HepG2 (cell line): ENCODE data around the gene ABHD3. TPM values are rescaled to one million over a fixed set of nuclear protein-coding genes. Genes with fewer than 3 reads are reported as not detected.

Experiments
- ATF7-NPFF ChIP-seq: sonication (generic); formaldehyde crosslinking; IDR thresholded peaks from 2 replicates; pipeline ENCODE4 v1.8.1; 2023; ENCODE audit warnings: mild to moderate bottlenecking, low read depth, missing genetic modification reagents, moderate library complexity
- CCDC6 ChIP-seq: sonication (generic); formaldehyde crosslinking; IDR thresholded peaks from 2 replicates; pipeline ENCODE4 v1.8.1; 2022; ENCODE audit warnings: mild to moderate bottlenecking, missing genetic modification reagents, moderate library complexity
- DPF2 ChIP-seq: sonication (generic); formaldehyde crosslinking; IDR thresholded peaks from 2 replicates; pipeline ENCODE4 v1.4.0; 2020; ENCODE audit warnings: mild to moderate bottlenecking, low read depth, missing genetic modification reagents, borderline replicate concordance
- EEA1 ChIP-seq: sonication (generic); formaldehyde crosslinking; IDR thresholded peaks from 2 replicates; pipeline ENCODE4 v1.5.1; 2020; ENCODE audit warnings: mild to moderate bottlenecking, missing genetic modification reagents, borderline replicate concordance
- HCFC1 ChIP-seq: fragments of 150-350 bp; IDR thresholded peaks from 2 replicates; pipeline ENCODE4 v1.6.1; 2014; ENCODE audit warnings: low read depth, low read length
- JUNB ChIP-seq: sonication (generic); formaldehyde crosslinking; IDR thresholded peaks from 2 replicates; pipeline ENCODE4 v1.8.0; 2022; ENCODE audit warnings: missing genetic modification reagents, mild to moderate bottlenecking, borderline replicate concordance
- NFATC3 ChIP-seq: sonication (generic); formaldehyde crosslinking; IDR thresholded peaks from 2 replicates; pipeline ENCODE4 v1.5.1; 2020; ENCODE audit warnings: mild to moderate bottlenecking, missing genetic modification reagents
- SIX4 ChIP-seq: sonication (generic); formaldehyde crosslinking; IDR thresholded peaks from 2 replicates; pipeline ENCODE4 v1.4.0; 2020; ENCODE audit warnings: missing genetic modification reagents
- U2AF1 ChIP-seq: fragments of 200-400 bp; formaldehyde crosslinking; optimal IDR thresholded peaks from 2 replicates; pipeline ENCODE3; 2017; ENCODE audit warnings: mild to moderate bottlenecking, low read depth, low read length
- ZFP1 ChIP-seq: IDR thresholded peaks from 2 replicates; pipeline ENCODE4 v1.6.1; 2016
- ZNF343 ChIP-seq: sonication (generic); formaldehyde crosslinking; IDR thresholded peaks from 2 replicates; pipeline ENCODE4 v1.4.0; 2020; ENCODE audit warnings: mild to moderate bottlenecking, missing genetic modification reagents
- ZNF775 ChIP-seq: sonication (generic); formaldehyde crosslinking; IDR thresholded peaks from 2 replicates; pipeline ENCODE4 v1.4.0; 2020; ENCODE audit warnings: missing genetic modification reagents, mild to moderate bottlenecking, moderate library complexity, borderline replicate concordance
- ZSCAN31 ChIP-seq: sonication (generic); formaldehyde crosslinking; IDR thresholded peaks from 2 replicates; pipeline ENCODE4 v1.5.0; 2020; ENCODE audit warnings: low read depth, mild to moderate bottlenecking, missing genetic modification reagents
- polyA plus RNA-seq, 8 experiments: library from polyadenylated mRNA; depleted of rRNA in 3 of 8; stranded (reverse) in 7 of 8; unstranded in 1 of 8; fragments of >200 nt; fragmentation: Illumina TruSeq in 4 of 8; extraction: Trizol in 4 of 8; gene quantifications; 2 replicates each; pipeline versions ENCODE4 v1.2.1 to v1.2.3, GENCODE V29; 2011 to 2016; ENCODE audit warnings: low read depth in 4 of 8, missing spikeins in 1 of 8, mixed read lengths in 1 of 8; ENCODE audit not compliant: insufficient read depth in 1 of 8
- total RNA-seq, 5 experiments: library from RNA; depleted of rRNA; stranded (reverse); fragments of >200 nt; fragmentation: Illumina TruSeq; extraction: Trizol; gene quantifications; 2 replicates each; pipeline ENCODE4 v1.2.3, GENCODE V29; 2016; ENCODE audit warnings: low read depth in 1 of 5
- TF ChIP-seq, protein P1 (sequence below): sonication (generic); formaldehyde crosslinking; IDR thresholded peaks from 2 replicates; pipeline ENCODE4 v1.4.0; 2020; ENCODE audit warnings: missing genetic modification reagents, low read depth, mild to moderate bottlenecking, borderline replicate concordance
- TF ChIP-seq, protein P2 (sequence below): sonication (generic); formaldehyde crosslinking; IDR thresholded peaks from 2 replicates; pipeline ENCODE4 v1.9.0; 2021; ENCODE audit warnings: missing genetic modification reagents, borderline replicate concordance
- TF ChIP-seq, protein P3 (sequence below): sonication (generic); formaldehyde crosslinking; IDR thresholded peaks from 2 replicates; pipeline ENCODE4 v1.4.0; 2020; ENCODE audit warnings: mild to moderate bottlenecking, missing genetic modification reagents

Gene ABHD3
- total and polyA plus RNA-seq, 2 of the 13 experiments (the other 11 are each of a cell fraction or from before 2014, with no cell fraction given): 32.1 to 40.2 TPM

DNA sequence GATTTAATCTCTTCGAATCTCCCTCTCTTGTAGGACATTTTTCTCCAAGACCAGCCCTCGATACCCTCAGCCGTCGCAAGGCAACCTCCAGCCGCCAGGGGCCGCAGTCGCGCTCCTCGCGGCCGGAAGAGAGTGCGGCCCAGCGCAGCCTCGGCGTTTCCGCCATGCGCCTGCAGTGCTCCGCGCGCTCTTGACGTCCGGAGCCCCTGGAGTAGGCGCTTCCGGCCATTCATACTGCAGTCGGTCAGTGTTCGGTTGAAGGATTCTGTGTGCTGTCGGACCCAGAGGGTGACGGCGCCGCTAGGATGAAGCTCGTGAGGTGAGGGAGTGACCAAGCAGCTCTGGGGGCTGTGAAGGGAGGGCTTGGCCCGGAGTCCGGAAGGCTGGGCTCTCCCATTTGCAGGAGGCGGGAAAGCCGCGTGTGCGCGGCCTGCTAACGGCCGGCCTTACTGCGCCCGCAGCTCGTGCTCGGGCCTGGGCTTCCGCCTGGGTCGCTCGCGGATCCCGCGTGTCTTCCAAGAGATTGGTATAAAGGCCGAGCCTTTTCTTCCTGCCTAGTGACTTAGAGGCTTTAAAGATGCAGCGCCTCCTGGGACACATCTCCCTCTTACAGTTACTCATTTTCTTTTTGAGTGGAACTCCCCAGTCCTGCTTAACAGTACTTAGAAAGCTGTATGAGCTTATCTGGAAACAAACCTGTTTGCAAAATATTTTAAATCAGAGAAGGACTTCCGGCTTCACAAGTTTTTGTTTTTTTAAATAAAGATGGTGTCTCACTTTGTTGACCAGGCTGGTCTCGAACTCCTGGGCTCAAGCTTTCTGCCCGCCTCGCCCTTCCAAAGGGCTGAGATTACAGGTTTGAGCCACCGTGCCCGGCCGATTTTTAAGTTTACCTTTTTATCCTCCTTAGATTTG is 92.2 kb downstream of the ABHD3 start, which contains the start of gene SNRPD1 (continued):
- TF ChIP-seq ZFP1 (CRISPR knock-in tag): no peak; the same call in 1 of the 2 replicates
- TF ChIP-seq CCDC6 (CRISPR knock-in tag): peak; percentile 87
- TF ChIP-seq, protein P1, sequence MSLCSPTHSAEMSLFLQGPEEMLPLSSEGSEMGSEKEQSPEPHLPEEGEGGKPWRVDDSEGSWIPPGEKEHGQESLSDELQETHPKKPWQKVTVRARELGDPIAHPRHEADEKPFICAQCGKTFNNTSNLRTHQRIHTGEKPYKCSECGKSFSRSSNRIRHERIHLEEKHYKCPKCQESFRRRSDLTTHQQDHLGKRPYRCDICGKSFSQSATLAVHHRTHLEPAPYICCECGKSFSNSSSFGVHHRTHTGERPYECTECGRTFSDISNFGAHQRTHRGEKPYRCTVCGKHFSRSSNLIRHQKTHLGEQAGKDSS (CRISPR knock-in tag): peak; percentile 98
- peak; percentile 94; the same call in 1 of the 2 replicates for TF ChIP-seq ZNF343 (CRISPR knock-in tag)
- peak; percentile 60; the same call in 1 of the 2 replicates for TF ChIP-seq HCFC1
- TF ChIP-seq NFATC3 (CRISPR knock-in tag): no peak
- no peak for TF ChIP-seq DPF2
- peak; percentile 91 for TF ChIP-seq ATF7-NPFF (CRISPR knock-in tag)
- TF ChIP-seq, protein P2, sequence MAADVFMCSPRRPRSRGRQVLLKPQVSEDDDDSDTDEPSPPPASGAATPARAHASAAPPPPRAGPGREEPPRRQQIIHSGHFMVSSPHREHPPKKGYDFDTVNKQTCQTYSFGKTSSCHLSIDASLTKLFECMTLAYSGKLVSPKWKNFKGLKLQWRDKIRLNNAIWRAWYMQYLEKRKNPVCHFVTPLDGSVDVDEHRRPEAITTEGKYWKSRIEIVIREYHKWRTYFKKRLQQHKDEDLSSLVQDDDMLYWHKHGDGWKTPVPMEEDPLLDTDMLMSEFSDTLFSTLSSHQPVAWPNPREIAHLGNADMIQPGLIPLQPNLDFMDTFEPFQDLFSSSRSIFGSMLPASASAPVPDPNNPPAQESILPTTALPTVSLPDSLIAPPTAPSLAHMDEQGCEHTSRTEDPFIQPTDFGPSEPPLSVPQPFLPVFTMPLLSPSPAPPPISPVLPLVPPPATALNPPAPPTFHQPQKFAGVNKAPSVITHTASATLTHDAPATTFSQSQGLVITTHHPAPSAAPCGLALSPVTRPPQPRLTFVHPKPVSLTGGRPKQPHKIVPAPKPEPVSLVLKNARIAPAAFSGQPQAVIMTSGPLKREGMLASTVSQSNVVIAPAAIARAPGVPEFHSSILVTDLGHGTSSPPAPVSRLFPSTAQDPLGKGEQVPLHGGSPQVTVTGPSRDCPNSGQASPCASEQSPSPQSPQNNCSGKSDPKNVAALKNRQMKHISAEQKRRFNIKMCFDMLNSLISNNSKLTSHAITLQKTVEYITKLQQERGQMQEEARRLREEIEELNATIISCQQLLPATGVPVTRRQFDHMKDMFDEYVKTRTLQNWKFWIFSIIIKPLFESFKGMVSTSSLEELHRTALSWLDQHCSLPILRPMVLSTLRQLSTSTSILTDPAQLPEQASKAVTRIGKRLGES: peak; percentile 86
- TF ChIP-seq ZSCAN31 (CRISPR knock-in tag): peak; percentile 98
- 0 out of 2 replicates have a peak, but pooled peaks have one; percentile 67 for TF ChIP-seq ZNF775 (CRISPR knock-in tag)
- peak; percentile 88; the same call in 1 of the 2 replicates for TF ChIP-seq EEA1
- TF ChIP-seq SIX4 (CRISPR knock-in tag): peak; percentile 52; the same call in 1 of the 2 replicates
- TF ChIP-seq, protein P3, sequence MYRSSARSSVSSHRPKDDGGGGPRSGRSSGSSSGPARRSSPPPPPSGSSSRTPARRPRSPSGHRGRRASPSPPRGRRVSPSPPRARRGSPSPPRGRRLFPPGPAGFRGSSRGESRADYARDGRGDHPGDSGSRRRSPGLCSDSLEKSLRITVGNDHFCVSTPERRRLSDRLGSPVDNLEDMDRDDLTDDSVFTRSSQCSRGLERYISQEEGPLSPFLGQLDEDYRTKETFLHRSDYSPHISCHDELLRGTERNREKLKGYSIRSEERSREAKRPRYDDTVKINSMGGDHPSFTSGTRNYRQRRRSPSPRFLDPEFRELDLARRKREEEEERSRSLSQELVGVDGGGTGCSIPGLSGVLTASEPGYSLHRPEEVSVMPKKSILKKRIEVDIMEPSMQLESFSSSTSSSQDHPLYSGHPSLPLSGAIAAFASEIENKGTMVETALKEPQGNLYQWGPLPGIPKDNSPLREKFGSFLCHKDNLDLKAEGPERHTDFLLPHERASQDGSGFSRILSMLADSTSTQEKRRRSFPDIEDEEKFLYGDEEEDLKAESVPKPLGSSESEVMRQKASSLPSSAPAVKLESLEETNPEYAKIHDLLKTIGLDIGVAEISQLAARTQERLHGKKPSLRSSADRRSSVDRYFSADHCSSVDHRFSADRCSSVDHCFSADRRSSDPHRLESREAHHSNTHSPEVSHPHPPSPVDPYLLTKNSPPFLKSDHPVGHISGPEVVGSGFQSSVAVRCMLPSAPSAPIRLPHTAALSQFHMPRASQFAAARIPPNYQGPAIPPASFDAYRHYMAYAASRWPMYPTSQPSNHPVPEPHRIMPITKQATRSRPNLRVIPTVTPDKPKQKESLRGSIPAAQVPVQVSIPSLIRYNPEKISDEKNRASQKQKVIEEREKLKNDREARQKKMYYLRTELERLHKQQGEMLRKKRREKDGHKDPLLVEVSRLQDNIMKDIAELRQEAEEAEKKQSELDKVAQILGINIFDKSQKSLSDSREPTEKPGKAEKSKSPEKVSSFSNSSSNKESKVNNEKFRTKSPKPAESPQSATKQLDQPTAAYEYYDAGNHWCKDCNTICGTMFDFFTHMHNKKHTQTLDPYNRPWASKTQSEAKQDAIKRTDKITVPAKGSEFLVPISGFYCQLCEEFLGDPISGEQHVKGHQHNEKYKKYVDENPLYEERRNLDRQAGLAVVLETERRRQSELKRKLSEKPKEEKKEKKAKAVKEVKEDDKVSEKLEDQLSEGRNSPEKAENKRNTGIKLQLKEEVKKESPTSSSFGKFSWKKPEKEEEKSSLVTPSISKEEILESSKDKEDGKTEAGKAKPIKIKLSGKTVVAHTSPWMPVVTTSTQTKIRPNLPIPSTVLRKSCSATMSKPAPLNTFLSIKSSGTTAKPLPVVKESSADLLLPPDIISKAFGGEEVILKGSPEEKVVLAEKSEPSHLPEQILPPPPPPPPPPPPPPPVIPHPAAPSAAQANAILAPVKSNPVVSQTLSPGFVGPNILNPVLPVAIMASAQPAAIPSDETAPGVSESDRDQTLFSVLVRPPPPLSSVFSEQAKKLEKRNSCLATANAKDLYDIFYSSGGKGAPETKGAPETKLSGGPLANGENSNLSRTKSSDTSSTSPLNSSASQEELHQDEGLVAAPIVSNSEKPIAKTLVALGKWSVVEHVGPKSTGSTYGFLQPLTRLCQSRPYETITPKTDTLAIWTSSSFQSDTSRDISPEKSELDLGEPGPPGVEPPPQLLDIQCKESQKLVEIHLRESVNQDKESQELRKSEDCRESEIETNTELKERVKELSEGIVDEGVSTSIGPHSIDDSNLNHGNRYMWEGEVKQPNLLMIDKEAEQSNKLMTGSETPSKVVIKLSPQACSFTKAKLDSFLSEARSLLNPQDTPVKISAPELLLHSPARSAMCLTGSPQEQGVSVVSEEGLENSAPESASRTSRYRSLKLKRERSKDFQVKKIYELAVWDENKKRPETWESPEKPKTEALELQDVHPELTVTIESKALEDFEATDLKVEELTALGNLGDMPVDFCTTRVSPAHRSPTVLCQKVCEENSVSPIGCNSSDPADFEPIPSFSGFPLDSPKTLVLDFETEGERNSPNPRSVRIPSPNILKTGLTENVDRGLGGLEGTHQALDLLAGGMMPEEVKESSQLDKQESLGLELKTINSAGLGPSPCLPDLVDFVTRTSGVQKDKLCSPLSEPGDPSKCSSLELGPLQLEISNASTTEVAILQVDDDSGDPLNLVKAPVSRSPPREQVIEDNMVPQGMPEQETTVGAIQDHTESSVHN (CRISPR knock-in tag): peak; percentile 85
- peak; percentile 74; the same call in 1 of the 2 replicates for TF ChIP-seq JUNB (CRISPR knock-in tag)
- TF ChIP-seq U2AF1: peak; percentile 78
